ENCODE results near the gene JCAD. TPM values are rescaled to one million over a fixed set of nuclear protein-coding genes. Genes with fewer than 3 reads are reported as not detected.

The JCAD gene
- total RNA-seq, 1 experiment from 2014 or later = 40.7 TPM

- no TSS peak for BruUV-seq (replicated peaks)
- POLR2A ChIA-PET = no interaction called here
- no peak for TF ChIP-seq CTCF (IDR thresholded peaks at IDR 0.05)
- TF ChIP-seq POLR2AphosphoS5 (IDR thresholded peaks at IDR 0.05; ENCODE audit: low read depth, low read length) = no peak
- no peak for TF ChIP-seq SIN3A (IDR thresholded peaks at IDR 0.05; ENCODE audit: borderline replicate concordance, insufficient read depth, low read depth, low read length)
- TF ChIP-seq TCF7L2 (IDR thresholded peaks at IDR 0.05; ENCODE audit: low read depth, low read length) = no peak
- TF ChIP-seq, protein P1, sequence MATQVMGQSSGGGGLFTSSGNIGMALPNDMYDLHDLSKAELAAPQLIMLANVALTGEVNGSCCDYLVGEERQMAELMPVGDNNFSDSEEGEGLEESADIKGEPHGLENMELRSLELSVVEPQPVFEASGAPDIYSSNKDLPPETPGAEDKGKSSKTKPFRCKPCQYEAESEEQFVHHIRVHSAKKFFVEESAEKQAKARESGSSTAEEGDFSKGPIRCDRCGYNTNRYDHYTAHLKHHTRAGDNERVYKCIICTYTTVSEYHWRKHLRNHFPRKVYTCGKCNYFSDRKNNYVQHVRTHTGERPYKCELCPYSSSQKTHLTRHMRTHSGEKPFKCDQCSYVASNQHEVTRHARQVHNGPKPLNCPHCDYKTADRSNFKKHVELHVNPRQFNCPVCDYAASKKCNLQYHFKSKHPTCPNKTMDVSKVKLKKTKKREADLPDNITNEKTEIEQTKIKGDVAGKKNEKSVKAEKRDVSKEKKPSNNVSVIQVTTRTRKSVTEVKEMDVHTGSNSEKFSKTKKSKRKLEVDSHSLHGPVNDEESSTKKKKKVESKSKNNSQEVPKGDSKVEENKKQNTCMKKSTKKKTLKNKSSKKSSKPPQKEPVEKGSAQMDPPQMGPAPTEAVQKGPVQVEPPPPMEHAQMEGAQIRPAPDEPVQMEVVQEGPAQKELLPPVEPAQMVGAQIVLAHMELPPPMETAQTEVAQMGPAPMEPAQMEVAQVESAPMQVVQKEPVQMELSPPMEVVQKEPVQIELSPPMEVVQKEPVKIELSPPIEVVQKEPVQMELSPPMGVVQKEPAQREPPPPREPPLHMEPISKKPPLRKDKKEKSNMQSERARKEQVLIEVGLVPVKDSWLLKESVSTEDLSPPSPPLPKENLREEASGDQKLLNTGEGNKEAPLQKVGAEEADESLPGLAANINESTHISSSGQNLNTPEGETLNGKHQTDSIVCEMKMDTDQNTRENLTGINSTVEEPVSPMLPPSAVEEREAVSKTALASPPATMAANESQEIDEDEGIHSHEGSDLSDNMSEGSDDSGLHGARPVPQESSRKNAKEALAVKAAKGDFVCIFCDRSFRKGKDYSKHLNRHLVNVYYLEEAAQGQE (IDR thresholded peaks at IDR 0.05; ENCODE audit: insufficient read depth in 1 of 2, low read depth in 2 of 2, low read length in 1 of 2) = no peak
- Histone ChIP-seq H3K27me3 (ENCODE audit: control insufficient read depth, insufficient read depth, low read length) (no peaks in the 10 kb centered on the region), H3K4me1 (ENCODE audit: control insufficient read depth, insufficient read depth, low read length) (no peaks in the 10 kb centered on the region), H3K9me3 (ENCODE audit: control insufficient read depth, insufficient read depth, low read depth, low read length) (no peaks in the 10 kb centered on the region), H3K36me3 (ENCODE audit: control insufficient read depth, insufficient read depth, low read length) (no peaks in the 10 kb centered on the region), H3K4me3 (ENCODE audit: low read depth in 2 of 2, low read length in 2 of 2) (no peak overlapping the region), H3K27ac (ENCODE audit: low read length) (no peak overlapping the region)
- DNase-seq (ENCODE audit: low read depth, low spot score) (no peak), ATAC-seq (0 out of 2 replicates have a peak, but pooled peaks have one; percentile 17)
- in situ Hi-C loops (cut with HindIII; ENCODE audit: low pct_unique_long_range_greater_than_20kb, low sequenced_read_pairs) (no loop called here), intact Hi-C loops (cut with micrococcal nuclease; ENCODE audit: unreplicated experiment) (no loop called here)
- CTCF ChIA-PET = interaction anchor here (0.6 kb wide), 1 partner anchor 166 kb away, joined by 3 read pairs; no protein-coding TSS in a partner anchor
Measured at GRCh38 chr10:30027057-30028005, 32.1 kb downstream of the JCAD start.

DNA sequence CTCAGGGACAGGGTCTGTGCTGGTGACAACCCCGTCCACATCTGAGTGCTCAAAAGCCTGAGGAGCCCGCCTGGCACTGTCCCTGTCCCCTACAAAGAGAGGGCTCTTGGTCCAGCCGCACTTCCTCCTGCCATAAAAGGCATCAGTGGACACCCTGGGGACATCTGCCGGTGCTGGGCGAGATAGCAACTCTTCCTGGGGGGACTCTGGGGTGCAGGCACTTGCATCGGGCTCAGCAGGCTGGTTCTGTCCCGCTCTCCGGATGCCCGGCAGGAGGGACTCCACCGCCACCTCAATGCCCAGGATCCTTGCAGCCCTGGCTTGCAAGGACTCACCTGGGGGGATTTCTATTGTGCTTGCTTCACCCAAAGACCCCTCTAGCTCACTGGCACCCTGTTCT, 32.8 kb downstream of the JCAD start:
- H3K9me3 ChIP-seq (ENCODE audit: control insufficient read depth, insufficient read depth, low read depth, low read length) = no peaks in the 10 kb centered on the region
- no peak overlapping the region for H3K27ac ChIP-seq (ENCODE audit: low read length)
- no TSS peak for BruUV-seq (replicated peaks)
- ChIA-PET POLR2A (no interaction called here), CTCF (interaction anchor here (0.6 kb wide), 1 partner anchor 165 kb away, joined by 3 read pairs; no protein-coding TSS in a partner anchor)
- DNase-seq (ENCODE audit: low read depth, low spot score) = no peak
- no peak for ATAC-seq
- H3K27me3 ChIP-seq (ENCODE audit: control insufficient read depth, insufficient read depth, low read length) = no peaks in the 10 kb centered on the region
- no peak overlapping the region for H3K4me3 ChIP-seq (ENCODE audit: low read depth in 2 of 2, low read length in 2 of 2)
- H3K36me3 ChIP-seq (ENCODE audit: control insufficient read depth, insufficient read depth, low read length) = no peaks in the 10 kb centered on the region
- no peaks in the 10 kb centered on the region for H3K4me1 ChIP-seq (ENCODE audit: control insufficient read depth, insufficient read depth, low read length)
- intact Hi-C loops (cut with micrococcal nuclease; ENCODE audit: unreplicated experiment) (no loop called here), in situ Hi-C loops (cut with HindIII; ENCODE audit: low pct_unique_long_range_greater_than_20kb, low sequenced_read_pairs) (no loop called here)
- no peak for TF ChIP-seq CTCF (IDR thresholded peaks at IDR 0.05)
- no peak for TF ChIP-seq SIN3A (IDR thresholded peaks at IDR 0.05; ENCODE audit: borderline replicate concordance, insufficient read depth, low read depth, low read length)
- TF ChIP-seq TCF7L2 (IDR thresholded peaks at IDR 0.05; ENCODE audit: low read depth, low read length) = no peak
- TF ChIP-seq, protein P1 (IDR thresholded peaks at IDR 0.05; ENCODE audit: insufficient read depth in 1 of 2, low read depth in 2 of 2, low read length in 1 of 2) = no peak
- no peak for TF ChIP-seq POLR2AphosphoS5 (IDR thresholded peaks at IDR 0.05; ENCODE audit: low read depth, low read length)

All from Panc1 (cell line).